ENCODE data around the gene RORC.
A peak's percentile ranks its signal among the peaks of the same experiment; 100 is the strongest.

Gene RORC

DNA sequence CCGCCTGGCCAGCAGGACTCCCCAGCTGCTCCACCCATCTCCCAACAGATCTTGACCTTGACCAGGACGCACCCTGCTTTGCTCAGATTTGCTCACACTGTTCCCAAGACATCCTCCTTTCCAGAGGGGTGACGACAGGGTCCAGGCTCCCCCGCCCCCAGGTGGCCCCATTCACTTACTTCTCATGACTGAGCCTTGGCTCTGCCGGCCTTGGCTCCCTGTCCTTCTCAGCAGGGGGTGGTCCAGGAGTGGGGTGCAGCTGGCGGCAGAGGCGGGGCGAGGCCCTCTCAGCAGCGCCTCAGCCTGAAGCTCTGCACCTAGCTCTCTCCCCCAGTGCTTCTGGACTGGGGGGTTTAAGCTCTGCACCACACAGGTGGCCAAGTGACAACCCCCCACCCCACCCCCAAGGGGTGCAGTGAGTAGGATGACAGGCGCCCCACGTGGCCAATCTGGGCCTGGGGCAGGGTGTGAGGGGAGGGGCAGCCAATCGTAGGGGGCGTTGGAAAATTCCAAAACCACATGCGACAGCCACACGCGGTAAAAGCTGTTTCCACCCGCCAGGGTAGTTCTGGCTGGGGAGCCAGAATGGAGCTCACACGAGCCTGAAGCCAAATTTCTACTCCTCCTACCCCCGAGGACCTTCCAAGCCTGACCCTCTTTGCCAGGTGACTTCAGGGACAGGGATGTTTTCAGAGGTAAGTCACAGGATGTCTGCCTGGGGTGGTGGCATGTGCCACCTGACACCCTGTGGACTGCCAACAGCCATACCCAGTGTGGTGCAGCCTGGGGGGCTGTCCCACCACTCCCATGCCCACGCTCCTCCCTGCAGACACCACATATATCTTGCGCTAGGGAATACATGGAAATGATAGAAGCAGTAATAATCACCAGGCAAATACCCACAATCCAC lies 5.6 kb downstream of the RORC start:
- no peak for DNase-seq

DNA sequence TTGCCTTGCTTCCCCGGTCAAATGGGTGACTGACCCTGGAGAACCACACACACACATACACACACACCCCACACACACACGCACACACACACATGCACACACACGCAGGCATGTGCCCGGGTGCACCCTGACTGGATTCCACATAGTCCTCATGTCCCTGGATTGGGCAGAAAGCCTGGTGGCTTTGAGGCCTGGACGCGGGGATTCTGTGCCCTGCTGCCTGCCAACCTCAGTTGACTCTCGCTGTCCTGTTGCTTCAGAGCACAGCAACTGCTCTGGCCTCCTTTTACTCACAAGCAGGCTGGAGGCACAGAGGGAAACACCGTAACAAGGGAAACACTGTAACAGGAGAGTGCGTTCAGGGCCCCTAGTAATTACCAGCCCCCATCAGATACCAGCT lies 6.4 kb downstream of the RORC start:
- no peak for DNase-seq

DNA sequence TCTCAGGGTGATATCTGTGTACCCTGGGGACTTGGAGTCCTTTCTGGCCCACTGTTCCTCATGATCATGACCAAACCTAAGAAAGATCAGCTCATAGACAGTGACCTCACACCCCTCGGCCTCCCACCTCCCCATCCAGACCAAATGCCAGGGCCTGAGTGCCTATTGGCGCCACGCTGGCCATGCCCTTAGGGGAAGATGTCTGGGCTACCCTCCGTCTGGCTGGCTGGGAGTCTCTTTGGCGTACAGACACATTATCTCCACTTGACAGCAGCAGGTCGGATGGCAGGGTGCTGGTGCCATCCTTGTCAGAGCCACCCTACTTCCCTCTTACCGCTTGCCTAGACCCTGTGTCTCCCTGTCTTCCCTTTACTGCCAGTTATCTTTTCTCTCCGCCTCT lies 8.4 kb downstream of the RORC start:
- no peak for DNase-seq

DNA sequence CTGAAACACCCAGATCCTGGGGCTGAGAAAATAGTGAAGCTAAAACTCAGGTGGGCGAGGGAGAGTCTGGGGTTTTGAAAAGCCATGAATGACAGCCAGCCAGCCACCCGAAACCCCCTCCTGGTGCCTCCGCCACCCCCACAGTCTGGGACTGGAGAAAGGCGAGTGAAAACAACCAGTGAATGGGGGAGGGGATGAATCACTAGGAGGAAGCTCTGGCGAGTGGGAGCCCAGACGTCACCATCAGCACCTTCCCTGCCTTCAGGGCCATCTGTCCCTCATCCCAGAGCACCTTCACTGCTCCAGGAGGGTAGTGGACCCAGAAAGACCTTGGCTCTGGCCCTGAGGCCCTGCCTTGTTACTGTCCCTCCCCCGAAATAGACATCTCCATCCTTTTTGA lies 9.2 kb downstream of the RORC start:
- no peak for DNase-seq

DNA sequence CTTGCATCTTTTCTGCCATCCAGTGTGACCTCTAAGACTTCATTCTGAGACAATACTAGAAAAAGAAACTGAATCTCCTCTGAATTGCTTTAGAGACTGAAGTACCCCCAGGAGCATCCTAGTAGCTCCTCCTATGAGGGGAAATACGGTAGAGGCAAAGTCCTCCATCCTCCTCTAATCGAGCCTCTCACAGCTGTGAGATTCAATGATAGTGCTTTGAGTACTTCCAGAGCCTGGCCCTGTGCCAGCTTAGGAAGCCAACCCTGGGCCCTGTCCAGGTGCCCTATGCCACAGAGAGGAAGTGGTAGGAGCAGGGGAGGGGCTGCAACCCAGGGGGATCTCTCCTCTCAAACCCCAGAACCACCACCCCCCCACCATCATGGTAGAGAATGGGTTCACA lies 10.7 kb downstream of the RORC start:
- no peak for DNase-seq

DNA sequence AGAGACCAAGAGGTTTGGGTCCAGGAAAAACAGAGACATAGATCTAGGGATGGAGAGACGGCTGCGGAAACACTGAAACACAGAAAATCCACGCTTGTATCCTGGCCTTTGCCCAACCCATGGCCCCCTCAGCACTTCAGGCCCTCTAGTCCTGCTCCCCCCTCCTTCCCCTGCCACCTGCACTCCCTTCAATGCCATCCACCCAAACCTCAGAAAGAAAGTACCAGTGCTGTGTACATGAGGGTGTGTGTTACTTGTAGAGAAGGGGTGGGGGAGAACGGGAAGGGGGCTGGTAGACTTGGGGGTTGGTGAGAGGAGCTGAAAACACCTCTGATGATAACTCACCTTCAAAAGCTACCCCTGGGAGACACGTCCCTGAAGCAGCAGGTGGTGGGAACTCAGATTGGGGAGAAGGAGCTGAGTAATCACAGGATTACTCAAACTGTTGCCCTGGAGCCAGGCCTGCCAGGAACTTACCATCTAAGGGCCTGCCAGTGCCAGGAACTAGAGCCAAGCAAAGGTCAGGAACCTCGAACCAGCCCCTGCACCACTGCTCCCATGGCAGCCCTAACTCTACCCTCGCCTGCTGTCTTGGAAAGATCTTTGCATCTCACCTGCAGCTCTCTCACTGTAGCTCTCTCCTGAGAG lies 11.5 kb downstream of the RORC start:
- DNase-seq = no peak

DNA sequence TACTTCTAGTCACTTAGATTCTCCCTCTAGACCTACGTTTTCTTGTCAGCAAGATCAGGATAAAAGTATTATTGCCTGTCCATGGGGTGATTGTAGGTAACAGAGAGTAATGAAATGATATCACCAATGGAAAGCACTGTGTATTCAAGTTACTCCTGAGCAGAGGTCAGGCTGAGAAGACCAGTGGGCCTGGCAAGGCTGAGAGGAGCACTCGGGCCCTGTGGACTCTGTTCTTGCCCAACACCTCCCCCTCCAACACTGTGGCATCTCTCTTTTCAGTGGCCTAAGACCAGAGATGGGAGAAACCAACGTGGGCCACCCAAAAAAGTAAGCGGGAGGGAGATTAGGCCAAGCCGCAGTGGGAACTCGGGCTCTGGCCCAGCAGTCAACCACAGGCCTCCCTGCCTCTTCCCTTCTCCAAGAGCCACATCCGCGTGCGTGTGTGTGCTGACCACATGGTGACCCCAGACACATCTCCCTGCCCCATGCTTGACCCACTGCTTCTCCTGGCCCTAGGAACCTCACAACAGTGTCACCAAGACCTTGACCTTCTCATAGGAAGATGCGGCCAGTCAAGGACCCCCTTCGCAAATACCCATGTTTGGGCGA lies 12.3 kb downstream of the RORC start:
- no peak for DNase-seq

DNA sequence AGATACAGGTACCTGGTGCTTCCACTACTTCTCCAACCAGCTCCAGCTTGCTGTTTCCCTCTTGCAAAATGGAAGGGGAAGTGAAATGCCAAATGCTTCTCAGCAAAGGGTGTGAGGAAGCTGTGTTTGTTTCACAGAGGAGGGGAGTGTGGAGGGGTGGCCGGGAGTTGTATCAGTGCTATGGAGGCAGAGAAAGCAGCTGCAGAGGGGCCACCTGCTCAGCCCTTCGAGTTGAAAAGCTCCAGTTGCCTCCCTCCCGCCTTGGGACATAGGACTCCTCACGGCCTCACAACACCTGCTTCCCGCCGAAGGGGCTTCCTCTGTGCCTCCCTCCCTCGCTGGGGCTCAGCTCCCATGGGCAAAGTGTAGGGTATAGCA lies 14.3 kb downstream of the RORC start:
- DNase-seq = no peak

DNA sequence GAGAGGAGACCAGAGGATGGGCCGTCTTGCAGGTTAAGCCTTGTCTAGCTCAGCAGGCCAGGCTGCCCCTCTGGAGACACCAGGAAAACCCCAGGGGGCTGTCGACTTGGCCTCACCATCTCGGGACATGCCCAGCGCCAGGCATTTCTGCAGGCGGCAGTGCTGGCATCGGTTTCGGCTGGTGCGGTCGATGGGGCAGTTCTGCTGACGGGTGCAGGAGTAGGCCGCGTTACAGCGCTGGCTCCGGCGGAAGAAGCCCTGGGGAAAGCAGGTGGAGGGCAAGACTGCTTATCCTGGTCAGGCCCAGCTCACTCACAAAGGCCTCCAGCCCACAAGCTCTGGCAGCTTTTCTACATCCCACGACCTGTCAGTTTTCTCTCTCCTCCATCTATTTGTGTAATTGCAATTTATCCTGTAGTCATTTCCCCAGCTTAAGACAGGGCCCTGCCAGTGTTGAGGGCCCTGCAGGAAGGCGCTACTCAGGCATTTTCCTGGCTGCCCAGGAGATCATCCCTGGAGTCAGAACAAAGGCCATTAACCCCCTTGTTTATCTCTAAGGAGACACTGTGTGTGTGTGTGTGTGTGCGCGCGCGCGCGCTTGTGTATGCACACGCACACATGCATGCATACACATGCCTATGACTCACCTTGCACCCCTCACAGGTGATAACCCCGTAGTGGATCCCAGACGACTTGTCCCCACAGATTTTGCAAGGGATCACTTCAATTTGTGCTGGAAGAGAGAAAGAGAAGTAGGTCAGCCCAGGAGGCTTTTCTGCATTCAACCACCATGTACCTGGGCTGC lies 14.9 kb downstream of the RORC start:
- no peak for DNase-seq

DNA sequence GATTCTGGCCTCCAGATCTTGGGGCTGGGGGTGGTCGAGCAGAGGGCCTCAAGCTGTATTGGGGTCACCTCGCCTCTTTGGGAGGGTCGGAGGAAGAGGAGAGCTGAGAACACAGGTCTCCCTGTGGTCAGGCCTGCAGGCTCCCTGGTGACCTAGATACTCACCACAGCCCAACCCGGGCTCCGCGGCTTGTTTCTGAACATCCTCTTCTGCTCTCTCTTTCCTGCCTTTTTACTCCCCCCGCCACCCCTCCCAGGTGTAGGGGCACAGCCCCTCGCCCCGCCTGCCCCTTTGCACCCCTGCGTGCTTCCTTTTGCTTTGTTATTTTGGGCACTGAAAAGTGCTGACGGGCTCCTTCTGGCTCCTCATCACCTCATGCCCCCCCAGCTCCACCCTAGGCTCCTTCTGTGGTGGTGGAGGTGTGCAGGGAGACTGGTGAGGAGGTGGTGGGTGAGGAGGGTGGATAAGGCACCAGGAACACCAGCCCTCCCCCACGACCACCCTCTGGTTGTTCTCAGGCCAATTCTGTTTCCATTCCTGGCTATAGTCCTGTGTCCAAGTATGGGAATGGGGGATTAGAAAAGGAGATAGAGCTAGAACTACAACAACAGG lies 15.8 kb downstream of the RORC start:
- no peak for DNase-seq

DNA sequence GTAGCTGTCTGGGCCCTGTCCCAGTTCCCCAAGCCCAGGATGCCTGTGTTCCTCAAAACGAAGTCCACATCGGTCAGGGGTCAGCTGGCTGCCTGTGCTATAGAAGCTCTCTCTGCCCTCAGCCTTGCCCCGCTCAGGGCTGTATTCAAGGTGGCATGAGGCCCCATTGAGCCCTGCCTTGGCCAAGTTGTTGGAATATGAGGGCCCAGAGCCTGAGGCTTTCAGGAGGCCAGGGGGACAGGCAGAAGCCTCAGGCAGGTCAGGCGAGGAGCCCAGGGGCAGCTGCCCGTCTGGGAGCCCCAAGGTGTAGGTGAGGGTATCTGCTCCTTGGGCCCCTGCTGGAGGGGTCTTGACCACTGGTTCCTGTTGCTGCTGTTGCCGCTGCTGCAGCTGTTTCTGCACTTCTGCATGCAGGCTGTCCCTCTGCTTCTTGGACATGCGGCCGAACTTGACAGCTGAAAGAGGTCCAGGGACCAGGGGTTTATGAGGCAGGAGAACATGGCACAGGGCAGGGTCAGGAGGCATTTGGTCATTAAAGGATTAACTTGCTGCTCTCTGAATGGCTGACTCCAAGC lies 16.5 kb downstream of the RORC start:
- no peak for DNase-seq

DNA sequence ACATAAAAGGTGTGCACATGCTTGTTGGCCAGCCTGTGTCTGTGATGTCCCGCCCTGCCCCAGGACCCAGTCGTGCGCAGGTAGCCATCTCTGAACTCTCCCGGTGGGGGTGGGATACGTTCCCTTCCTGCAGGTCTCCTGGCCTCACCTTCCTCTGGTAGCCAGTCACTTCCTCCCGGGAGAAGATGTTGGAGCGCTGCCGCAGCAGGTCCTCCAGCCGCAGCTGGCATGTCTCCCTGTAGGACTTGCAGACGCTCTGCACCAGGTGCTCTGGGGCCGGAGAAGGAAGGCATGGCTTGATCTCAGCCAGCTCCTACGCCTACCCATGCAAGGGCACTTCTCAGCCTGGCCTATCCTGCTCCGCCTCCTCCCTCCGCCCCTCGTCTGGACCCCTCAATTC lies 17.2 kb downstream of the RORC start:
- no peak for DNase-seq

DNA sequence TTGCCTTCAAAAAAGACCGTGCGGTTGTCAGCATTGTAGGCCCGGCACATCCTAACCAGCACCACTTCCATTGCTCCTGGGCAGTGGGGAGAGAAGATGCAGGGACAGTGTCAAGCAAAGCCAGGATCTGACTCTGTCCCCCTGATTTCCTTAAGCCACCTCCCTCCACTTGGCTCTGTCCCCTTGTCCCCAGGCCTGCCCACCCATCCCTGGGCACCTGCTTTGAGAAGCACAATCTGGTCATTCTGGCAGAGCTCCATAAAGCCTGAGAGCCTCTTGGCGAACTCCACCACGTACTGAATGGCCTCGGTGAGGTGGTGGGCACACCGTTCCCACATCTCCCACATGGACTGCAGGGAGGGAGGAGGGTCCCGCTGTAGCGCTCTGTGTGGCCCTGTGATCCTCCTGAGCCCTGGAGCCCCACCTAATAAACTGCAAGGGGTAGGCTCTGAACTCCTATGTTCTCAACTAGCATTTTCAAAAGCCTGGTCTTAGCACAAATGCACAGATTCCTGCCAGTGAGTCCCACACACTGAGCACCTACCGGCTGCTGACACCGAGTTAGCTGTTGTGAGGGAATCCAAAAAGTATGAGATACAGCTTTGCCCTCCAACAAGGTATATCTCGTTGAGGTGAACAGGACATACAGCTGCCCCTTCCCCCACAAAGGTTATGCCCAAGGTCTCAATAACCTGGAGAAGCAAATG lies 18.2 kb downstream of the RORC start:
- no peak for DNase-seq

DNA sequence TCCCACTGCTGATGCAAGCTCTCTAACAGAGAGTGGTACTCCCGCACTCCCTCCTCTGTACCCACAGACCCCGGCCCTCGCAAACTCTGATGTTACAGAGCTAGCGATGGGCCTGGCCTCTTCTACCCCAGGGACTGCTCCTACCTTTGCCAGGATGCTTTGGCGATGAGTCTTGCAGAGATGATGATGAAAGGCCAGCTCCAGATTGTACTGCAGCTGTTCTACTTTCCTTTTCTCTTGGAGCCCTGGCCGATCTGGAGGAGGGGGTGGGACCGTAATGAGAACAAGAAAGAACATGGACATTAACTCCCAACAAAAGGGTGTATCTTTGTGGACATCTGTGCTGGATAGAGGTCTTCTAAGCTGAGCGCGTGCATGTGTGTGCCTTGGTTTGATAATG lies 20.4 kb downstream of the RORC start:
- DNase-seq = no peak

DNA sequence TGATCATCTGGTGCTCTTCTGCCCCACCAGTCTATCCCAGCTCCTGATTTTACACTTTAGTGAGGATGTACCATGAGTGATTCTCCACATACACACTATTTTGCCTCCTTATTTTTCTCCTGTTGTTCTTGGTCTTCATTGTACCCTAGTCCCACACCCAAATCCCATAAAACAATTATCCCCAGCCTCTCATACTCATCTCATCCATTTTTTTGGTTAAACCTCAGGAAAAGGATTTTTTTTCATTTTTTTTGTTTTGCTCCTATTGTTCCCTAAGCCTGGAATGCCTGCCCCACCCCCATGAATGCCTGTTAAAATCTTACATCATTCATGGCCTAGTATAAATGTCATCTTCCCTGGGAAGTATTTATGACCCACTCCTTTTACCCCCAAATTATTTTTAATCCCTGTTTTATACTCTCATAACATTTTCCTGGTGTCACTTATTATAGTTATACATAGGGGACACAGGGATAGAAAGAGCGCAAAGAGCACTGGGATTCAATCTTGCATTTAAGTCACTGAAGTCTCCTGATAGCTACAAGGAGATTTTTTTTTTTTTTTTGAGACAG lies 21.5 kb downstream of the RORC start:
- no peak for DNase-seq

DNA sequence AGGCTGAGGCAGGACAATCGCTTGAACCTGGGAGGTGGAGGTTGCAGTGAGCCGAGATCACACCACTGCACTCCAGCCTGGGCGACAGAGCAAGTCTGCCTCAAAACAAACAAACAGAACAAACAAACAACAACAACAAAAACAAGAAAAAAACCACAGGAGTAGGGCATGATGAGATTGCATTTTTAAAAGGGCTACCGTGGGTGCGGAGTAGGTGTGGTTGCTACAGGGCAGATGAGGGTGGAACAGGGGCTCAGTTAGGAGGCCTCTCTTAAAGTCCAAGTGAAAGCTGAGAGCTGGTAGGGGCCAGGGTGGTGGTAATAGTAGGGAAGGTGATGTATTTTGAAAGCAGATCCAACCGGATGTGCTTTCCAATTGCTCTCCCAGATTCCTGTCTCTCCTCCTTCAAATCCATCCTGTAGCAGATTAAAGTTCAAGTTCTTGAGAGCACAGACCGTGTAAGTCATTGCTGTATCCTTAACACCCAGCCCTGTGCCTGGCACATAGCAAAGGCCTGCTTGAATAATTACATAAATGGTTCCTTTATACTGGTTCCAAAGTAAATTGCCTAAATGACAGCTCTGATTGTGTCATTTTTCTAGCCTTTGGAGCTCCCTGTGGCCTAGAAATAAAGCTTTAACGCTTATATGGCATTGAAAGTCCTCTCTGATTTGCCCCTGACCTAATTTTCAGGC lies 22.2 kb downstream of the RORC start:
- DNase-seq = peak in 1 of 2 donors; percentile 40

DNA sequence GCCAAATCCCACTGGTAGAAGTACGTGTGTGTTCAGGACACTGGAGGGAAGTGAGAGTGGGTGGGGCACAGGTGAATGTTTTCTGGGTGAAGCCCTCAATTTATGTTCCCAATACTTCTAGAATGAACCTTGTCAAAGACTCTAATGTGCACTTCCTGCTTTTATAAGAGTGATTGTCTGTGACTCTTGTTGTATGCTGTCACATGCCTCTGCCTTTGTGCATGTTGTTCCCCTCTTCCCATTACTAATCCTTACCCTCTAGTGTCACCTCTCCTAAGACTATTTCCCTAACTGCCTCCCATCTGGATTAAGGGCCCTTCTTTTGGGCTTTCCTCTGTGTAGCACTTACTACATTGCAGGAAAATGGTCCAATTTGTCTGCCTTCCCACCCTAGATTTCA lies 23.8 kb downstream of the RORC start:
- no peak for DNase-seq

DNA sequence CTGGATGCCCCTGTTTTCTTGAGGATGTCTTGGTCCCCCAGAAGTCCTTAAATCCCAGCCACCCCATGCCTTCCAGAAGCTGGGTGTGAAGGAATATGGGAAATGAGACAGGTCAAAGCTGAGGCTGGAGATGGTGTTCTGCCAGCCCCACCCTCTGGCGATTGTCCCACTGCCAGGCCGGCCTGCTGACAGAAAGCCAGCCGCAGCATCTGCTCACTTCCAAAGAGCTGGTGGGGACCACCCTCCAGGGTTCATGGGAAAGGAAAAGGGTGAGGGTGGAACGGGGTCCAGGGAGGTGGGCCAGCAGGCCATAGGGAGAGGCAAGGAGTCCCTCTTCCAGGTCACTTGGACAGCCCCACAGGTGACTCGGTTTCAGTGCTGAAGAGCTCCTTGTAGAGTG lies 24.5 kb downstream of the RORC start:
- DNase-seq = no peak

DNA sequence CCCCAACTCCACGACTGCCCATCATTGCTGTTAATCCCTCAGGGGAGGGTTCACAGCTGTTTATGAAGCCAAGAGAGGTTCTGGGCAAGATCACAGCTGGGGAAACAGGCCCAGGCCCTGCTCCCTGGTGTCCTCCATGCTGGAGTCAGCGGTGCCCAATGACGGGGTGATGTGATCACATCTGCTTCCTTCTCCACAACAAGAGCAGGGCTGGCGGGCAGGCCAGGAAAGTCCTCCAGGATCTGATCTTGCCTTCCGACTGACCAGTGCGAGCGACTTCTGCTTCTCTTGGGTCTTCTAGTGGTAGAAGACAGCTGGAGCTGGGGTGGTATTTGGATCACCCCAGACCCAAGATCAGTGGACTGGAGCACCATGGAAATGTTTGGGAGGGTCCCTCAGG lies 25.4 kb downstream of the RORC start:
- DNase-seq = no peak

DNA sequence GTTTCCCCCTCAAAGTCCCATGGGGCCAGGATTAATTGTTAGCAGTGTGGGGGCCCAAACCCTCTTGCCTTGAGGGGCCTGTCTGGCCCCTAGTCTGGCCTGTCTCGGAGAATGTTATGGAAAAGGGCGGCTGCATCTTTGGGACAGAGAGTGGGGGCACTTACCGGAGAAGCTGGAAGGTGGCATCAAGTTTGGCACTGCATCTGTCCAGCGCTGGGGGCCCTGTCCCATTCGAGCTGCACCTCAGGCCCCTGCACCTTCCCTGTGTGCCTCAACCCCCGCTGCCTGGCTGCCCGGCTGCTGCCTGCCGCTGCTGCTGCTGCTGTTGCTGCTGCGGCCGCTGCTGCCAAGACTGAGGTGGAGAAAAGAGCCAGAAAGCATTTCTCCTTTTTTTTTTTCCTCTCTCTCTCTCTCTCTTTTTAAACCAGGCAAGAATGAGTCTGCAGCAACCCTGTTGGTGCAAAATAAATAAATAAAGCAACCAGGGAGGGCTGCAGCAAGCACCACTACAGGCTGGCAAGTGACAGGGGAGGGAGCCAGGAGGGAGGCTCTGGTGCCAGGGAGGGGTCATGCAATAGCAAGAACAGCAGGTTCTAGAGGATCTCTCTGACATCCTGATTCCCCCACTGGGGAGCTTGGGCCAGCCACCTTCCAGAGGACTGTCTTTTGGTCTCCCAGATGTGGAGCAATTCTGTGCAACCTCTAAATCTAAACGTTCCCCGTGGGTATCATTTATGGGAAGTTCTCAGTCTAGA lies 26.4 kb downstream of the RORC start, which contains the start of gene LINGO4:
LINGO4 (minus strand) TSS at position 354 of the 755 bp plus-strand sequence. CDS start 2,715 bp downstream, outside the sequence.
- DNase-seq = no peak

All from hippocampal formation (tissue), 2 donors.